NCI-H2227 treated with DMSO at 0.1 percent for 48 hours (cell line): ENCODE data around the gene SF1.

Experiments
- DNase-seq: peaks from one replicate; lab custom pipeline; 2025; lab: John Stamatoyannopoulos, UW

The SF1 gene

DNA sequence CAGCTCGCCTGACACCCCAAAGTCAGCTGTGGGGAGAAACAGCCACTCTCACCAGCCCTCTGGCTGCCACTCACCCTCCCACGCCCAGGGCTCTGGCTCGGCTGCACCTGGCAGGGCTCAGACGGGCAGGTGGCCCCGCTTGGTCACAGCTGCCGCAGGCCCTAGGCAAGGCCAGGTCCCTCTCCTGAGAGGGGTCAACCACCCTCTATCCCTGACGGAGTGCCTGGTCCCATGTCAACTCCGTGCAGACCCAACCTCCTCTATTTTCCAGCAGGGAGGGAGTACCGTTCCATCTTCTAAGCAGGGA is 22.8 kb upstream of the SF1 start:
- DNase-seq = no peak

DNA sequence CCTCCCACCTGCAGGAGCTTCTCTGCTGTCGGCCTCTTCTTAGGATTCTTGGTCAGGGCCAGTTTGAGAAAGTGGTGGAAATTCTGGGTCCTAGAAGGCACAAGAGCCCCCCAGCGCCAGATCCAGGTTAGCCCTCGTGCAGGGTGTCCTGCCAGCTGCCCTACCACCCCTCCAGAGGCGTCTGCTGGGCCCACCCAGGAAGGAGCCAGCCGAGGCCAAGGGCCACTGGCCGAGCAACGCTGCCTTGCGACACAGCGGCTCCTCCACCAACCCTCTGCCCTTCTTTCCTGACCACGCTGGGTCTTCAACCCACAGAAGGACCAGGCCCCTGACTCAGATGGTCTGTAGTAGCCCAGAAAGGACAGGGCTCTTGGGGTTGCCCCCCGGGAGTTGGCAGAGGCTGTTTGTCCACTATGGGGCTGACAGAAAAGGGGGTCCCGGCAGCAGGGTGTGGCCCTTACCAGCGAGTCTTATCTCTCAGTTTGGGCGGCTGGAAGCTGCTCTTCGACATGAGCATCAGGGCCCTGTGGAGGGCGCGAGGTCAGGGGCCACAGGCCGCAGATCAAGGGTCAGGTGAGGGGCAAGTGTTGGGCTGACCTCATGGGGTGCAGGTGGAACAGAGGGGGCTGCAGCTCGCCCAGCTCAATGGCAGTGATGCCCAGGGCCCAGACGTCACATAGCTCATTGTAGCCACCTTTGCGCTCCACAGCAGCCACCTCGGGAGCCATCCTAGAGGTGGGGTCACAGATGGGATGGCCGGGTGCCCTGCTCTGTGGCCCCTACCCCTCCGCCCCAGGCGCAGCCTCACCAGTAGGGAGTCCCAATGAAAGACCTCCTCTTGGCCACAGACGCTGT is 22.2 kb upstream of the SF1 start:
- DNase-seq = no peak

DNA sequence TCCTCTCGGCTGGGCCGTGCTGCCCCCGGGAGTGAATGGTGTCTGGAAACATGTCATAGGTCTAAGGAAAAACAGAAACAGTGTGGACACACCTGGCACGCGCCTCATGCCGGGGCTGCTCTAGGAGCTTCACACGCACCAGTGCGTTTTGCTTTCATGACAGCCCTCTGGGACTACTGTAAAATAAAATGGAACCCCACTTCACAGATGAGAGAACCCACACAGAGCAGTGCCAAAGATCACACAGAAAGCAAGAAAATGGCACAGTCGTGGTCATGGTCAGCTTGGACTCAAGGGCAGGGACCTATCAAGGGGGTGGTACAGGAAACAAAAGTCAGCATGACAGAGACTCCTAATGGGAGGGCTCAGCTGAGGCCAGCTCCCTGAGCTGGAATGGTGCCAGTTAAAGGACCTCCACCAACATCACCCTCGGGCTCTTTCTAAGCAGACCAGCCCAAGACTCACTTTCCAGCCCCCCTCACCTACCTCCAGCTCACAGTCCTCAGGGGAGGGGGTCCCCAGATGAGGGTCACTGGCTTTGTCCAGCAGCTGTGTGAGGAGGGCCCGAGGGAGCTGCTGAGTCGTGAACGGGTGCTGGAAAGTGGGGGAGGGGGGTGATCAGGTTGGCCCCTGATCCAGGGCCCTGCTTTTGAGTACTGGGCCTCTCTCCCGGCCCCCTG is 21.4 kb upstream of the SF1 start:
- DNase-seq = no peak

DNA sequence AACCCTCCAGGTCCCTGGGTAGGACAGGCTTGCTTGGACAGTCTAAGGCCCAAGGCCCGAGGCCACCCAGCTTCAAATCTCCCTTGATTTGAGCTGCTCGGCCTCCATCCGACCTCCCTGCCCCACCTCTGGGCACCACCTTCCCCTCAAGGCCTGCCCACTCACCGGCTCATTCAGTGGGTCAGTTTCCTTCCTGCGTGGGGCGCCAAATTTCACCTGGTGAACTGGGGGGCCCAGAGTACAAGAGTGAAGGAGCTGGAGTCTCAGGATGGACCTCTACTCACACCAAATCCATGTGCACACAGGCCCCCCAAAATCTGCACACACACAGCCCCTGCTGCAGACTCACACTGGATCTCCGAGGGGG is 20.9 kb upstream of the SF1 start:
- DNase-seq = no peak

DNA sequence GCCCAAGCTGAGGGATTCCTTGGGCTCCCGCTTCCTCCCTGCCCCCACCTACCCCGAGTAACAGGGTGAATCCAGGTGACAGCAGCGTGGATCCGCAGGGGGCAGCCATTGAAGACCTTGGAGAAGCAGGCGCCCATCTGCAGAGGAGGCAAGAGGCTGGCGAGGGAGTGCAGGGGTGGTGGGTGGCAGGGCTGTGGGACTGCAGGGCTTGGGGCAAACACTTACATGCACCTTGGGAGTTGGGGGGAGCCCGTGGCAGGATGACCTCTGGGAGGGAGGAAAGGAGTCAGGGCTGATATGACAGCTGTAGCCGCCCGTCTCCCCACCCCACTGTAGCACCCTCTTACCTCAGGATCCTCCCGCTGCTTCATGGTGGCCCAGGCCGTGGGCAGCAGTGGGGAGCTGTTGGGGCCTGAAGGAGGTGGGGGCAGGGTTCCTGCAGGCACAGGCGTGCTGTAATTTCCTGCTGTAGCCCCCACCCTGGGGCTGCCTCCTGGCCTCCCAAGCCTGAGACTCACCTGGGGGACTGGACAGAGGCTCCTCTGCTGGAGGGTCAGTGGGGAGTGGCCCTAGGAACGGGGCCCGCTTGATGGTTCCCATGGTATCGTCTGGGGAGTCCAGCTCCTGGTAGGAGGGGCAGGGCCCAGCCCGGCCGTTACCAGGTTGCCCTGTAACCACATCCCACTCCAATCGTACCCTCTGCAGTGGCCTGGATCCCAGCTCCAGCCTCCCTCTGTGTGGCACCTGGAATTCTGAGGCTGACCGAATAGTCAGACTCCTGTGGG is 18.6 kb upstream of the SF1 start:
- DNase-seq = no peak

DNA sequence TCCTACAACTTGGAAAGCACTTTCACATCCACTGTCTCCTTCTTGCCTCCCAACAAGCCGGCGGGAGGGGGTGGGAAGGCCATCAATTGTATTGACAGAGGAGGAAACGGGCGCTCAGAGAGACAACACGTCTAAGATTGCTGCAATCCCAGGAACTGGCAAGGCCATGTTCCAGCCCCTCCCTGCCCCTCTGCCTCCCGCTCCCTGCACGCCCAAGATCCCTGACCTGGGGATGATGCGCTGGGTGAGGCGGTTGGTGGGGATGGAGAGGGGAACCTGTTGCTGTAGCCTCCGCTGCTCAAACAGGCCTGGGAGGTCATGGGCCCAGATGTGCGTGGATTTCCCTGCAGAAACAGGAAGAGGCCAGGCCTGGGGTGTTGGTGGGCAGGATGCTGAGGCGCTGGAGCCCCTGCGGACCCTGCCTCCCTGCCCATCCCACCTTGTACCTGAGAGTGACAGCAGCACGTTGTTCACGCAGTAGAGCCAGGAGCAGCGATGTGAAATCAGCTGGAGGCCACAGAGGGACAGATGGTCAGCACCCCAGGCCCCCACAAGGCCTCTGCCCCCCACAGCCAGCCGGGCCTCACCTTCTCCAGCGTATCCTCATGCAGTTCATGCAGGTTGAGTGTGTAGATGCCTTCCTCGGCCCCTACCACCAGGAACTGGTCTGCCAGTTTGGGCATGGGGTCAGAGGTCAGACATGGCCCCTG is 17.9 kb upstream of the SF1 start:
- DNase-seq = no peak

DNA sequence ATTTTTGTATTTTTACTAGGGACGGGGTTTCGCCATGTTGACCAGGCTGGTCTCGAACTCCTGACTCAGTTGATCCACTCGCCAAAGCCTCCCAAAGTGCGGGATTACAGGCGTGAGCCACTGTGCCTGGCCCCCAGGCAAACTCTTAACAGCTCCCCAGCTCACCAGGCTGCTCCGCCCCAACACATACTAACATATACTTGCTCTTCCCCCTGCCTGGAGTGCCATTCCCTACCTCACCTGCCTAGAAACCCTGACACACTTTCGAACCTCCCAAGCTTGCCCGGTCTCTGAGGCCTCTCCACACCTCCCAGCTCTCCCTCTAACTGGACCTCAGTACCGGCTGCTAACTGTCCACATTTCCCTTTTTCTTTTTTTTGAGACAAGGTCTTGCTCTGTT is 16.2 kb upstream of the SF1 start:
- no peak for DNase-seq

DNA sequence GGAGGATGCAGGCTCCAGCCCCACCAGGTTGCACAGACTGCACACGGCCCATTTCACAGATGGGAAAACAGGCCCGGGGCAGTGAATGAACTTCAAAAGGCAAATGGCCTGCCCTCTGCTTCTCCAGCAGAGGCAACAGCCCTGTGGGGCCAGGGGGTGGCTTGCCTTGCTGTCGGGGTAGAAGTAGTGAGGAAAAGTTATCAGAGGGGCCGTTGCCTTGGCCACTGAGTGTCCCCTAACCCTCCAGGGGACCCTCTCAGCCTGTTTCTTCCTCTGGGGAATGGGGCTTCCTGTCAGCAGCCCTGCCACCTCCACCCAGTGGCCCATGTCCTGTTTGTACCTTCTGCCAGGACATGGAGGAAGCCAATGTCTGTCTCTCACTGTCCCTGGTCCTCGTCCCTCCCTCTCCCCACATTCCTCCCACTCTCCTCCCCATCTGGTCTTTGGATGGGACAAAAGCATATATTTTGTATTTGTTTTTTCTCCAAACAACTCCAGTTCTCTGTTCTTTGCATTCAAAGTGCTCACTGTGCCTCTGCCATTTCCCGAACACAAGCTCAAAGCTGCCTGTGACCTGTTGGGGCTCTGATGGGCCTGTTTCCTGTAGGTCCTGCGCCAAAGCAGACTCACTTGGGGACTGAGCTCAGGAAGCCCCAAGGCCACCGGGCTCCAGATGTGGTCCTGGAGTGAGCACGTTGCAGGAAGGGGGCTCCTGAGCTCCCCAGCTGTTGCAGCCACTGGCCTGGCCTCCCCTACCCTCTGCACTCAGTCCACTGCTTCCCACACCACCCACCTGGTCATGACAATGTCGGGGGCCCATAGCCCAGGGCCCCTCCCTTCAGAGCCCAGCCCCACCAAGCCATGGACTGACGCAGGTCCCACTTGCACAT is 15.2 kb upstream of the SF1 start:
- no peak for DNase-seq

DNA sequence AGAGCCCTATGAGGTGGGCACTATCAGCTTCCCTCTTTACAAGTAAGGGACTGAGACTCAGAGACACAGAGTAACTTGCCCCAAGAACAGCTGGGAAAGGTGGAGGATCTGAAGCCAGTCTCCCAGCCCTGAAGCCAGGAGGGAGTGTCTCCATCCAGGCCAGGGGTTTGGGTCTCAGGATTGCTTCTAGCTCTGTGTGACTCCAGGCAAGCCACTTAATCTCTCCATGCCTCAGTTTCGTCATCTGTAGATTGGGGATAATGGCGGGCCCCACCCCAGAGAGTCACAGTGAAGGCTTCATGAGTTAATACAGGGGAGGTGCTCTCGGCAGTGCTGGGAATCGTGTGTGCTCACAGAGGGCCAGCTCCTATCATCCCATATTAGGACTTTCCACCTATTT is 14.1 kb upstream of the SF1 start:
- DNase-seq = no peak

DNA sequence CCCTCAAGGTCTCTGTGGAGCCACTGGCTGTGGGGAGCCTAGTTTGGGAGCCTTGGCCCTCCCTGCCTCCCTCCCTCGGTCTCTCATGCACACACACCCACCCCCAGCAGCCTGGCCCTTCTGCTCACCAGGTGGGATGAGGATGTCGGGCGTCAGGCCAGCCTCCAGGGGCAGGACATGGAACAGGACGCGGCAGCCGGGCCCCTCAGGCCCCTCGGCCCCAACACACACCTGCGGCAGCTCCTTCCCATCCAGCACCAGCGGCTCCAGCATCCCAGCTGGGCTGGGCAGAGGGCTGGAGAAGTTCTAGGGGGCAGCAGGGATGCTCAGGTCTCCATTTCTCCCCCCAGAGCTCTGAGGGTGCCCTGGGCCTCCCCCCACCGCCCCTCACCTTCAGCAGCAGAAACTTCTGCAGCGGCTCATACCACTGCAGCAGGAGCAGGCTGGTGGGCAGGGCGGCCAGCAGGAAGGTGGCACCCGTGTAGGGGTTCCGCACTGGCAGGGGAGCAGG is 13.5 kb upstream of the SF1 start:
- no peak for DNase-seq

DNA sequence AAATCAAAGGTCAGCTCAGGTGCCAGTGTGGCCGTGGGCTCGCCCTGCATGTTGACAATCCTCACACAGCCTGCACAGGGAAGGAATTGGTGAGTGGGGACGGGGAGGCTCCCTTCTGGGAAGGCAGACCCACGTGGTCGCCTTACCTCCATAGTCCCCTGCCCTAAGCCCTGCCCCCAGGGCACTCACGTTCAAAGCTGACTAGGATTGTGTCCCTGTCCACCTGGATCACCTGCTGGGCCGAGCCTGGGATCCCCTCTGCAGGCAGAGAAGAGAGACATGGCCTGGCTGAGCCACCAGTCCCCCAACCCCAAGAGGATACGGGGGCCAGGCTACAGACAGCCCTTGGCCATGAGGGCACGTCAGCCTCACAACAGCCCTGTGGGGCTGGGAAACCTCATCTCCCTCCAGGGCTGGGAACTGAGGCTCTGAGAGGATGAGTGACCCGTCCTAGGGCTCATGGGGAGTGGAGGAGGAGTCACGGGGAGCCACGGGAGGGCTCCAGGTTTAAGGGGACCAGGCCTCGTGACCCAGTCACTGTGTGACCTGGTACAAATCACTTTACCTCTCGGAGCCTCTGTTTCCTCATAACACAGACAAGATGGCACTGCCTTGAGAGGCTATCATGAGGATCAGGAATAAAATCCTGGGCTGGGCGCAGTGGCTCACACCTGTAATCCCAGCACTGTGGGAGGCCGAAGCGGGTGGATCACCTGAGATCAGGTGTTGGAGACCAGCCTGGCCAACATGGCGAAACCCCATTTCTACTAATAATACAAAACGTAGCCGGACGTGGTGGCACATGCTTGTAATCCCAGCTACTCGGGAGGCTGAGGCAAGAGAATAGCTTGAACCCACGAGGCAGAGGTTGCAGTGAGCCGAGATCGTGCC is 12.1 kb upstream of the SF1 start:
- no peak for DNase-seq

DNA sequence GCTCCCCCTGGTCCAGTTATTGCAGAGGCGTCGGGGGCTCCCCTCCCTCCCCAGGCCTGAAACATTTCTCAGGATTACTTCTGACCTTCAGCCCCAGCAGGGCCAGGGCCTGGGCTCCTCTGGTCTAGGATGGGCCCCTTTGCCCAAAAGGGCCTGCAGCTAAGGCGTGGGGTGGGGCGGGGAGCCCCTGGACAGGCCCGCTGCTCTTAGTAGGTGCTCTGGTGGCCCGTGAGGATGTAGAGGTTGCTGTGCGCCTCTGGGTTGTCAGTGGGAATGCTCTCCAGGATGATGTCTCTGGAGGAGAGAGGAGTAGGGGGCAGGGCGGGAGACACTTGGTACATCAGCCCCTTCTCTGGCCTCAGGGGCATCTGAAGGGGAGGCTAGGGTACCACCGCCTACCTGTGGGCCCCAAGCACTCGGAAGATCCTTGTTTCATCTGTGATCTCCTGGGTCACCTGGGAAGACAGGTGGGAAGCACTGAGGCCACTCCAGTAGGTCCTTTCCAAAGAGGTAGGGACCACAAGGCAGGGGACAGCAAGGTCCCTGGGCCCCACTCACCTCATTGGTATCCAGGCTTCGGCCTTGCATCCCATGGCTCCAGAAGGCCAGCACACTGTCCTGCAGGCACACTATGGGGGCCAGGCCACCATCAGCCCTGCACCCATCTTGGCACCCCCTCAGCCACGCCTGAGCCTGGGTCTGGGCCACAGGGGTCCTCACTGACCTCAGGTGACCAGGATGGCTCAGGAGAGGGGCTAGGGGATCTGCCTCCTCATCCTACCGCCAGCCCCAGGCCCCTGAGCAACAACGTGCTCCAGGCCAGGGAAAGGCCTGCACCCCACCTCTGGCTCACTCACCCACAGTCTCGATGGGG is 11.2 kb upstream of the SF1 start:
- no peak for DNase-seq

DNA sequence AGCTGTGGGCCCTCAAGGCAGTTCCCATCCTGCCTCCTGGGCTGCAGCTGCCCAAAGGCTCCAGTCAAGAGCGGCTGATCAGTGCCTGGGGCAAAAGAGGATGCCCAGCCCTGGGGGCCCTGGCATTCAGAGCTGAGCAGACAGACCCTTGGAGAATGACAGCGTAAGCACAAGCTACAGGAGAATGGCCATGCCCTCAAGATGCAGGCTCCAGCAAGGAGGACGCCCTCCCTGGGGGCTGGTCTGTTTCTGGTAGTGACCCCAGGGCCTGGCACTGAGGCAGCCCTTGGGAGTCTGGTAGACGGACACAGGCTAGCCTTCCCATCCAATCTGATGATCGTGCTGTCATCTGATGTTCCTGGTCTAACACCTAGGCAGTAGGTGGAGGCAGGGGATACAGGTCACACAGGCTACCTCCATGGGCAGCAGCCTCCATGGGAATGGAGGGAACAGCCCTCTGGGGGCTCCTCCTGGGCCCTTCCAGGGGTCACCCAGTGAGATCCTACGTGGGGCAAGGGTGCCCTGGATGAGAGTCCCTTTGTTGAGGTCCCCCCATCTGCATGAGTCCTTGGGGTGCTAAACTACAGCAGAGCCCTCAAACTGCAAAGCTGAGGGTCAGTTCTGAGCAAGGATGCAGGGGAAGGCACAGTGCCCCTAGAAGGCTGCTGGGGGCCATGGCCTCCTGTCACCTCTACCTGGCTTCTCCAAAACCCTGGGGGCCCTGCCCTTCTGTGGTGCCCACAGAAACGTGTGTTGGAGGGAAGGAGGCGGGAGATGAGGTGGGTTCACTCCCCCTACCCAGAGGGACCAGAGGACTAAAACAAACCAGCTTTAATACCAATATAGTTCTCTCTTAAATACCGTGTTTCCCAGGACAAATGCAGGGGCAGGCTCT is 10.2 kb upstream of the SF1 start:
- DNase-seq = no peak

DNA sequence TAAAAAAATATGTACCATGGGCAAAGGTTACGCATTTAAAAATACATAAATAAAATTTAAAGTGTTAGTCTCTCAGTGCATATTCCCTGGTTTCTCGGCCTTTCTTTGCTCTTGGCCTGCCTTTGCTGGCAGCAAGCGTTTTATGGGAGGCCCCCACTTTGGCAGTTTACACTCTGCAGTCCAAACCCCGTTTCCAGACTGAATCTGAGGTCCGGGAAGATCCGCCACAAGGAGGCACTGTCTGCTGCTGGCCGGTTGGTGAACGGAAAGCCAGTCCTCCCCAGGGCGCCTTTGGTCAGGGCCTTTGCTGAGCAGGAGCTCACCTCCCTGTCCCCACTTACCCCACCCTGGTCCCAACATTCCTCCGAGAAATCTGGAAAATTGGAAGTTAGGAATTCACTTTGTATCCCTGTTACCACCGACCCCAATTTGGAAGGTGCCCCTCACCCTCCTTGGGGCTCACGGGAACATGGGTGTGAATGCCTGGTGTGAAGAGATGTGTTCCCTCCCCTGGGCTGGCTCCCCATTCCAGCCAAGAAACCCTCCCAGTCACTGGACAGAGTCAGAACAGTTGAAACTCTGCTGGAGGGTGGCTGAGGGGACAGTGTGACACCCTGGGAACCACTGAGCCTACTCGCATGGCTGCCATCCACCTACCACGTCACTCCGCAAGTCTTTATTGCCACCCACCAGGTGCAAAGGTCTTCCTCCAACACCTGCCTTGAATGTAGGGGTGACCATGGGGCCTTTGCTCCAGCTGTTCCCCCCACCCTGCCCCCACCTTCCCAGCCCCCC is 9.4 kb upstream of the SF1 start:
- DNase-seq = no peak

DNA sequence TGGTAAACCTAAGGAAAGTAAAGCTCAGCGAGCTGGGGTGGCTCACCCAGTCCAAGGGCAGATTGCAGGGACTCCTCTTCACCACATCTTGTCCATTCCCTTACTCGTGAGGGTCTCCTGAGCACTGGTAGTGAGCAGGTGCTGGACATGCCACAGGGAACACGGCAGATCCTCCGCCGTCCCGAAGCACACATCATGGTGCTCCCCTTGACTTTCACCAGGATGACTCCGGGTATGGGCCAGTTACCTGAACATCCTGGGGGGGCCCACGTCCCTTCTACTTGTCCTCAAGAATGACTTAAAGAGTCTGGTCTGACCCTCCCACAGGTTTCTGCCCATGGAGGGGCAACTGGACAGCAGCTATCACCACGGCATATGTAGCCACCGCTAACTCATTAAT is 8.0 kb upstream of the SF1 start:
- no peak for DNase-seq

DNA sequence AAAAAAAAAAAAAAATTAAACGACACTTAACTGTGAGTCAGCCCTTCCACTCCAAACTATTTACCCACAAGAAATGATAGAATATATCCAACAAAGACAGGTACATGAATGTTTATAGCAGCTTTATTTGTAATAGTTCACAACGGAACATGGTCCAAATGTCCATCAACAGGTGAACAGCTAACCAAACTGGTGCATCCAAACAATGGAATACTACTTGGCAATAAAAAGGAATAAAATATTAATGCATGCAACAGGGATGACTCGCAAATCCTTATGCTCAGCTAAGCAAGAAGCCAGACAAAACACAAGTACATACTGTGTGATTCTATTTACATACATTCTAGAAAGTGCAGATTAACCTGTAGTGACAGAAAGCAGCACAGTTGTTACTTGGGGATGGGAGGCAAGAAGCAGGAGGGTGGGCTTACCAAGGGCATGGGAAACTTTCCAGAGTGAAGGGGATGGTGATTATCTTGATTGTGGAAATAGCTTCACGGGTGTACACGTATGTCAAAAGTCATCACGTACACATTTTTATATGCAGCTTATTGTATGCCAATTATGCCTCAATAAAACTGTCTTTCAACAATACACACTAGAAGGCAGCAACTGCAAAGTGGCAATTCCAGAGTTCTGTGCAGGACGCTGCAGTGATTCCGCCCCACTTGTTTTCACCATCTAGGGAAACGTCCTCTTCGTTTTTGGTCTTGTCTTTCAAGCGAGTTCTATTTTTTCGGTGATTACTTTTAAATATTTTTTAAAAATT is 6.7 kb upstream of the SF1 start:
- DNase-seq = no peak

DNA sequence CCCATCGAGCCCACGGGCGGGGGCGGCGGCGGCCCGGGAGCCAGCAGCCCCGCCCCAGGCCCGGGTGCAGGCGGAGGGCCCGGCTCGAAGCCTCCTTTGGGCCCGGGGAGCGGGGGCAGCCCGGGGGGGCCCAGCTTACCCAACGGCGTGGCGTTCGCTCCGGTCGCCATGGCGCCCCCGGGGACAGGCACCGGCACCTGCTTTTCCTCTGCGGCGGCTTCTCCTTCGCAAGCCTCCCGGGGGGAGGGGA is 194 bp downstream of the SF1 start:
- no peak for DNase-seq
